ENCODE data around the gene EIF4G1.

EIF4G1 gene

DNA sequence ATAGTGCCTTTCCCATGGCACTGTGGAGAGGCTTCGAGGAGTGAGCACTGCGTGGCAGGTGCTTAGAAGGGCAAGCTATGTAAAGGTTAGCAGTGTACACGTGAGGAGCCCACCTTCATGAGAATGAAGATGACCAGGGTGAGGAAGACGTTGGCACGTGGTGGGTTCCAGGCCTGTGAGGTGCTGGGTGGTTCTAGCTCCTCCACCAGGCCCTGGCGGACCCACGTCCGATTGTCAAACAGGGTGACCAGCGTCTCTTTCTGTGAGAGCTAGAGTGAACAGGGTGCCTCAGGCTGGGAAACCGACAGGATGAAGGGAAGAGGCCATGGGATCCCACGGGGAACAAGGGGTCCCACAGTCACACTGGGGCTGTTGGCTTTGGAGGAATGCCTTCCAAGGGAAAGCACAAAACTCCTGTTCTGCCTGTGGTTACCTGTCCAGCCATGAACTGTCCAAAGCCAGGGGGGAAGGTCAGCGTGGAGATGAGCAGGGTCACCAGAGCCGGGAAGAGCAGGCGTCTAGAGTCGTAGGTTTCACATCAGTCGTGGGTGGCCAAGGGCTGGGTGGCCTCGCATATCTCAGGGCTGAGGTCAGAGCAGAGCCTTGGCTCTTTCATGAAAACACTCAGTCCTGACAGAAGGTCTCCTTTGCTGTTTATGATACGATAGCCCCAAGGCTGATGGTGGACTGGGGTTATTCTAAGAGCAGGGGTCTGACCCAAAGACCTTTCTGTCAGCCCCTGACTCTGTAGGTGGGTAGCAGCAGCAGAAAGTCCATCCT, 41.0 kb downstream of the EIF4G1 start:
- Mint-ChIP-seq H3K27me3 (ENCODE audit: low read depth) (peaks cover 8% of the 10 kb centered on the region), H3K4me3 (no peak overlapping the region), H3K36me3 (ENCODE audit: low read depth) (no peaks in the 10 kb centered on the region), H3K9me3 (no peaks in the 10 kb centered on the region), H3K4me1 (ENCODE audit: low read depth) (peaks cover 1% of the 10 kb centered on the region), H3K27ac (no peak overlapping the region)

DNA sequence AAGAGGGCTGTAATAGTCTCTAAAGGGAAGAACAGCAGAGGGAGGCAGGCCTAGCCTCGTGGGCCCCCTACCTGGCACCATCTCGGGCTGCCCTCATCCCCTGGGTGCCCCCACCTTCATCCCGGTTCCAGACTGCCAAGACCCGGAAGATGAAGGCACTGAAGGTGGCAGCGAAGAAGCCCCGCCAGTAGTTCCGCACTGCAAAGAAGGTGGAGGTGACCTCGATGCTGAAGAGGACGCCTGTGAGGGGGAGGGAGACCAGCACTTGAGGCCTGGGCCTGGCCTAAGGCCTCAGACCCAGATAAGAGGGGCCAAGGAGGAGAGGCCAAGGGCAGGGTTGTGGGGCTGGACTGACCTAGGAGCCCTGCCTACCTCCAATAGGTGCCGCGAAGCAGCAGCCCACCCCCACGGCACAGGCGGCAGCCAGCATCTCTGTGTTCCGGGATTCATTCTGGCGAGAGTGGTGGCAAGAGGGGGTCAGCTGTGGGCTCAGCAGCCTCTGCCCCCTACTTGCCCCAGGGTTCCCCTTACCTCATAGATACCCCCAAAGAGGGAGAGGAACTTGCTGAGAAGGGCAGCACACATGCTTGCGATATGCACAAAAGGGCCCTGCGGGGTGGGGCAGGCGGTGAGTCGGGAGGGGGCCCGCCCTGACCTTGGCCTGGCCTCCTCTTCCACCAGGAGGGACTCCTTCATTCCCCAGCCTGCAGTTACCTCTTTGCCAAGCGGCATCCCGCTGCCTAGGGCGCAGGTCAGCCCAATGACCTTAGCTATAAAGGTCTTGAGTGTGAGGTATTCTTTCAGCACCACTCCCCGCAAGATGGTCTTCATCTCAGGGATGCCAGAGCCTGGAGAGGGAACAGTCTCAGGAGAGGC, 43.1 kb downstream of the EIF4G1 start:
- Mint-ChIP-seq H3K4me1 (ENCODE audit: low read depth) (peaks cover 4% of the 10 kb centered on the region), H3K9me3 (no peaks in the 10 kb centered on the region), H3K27ac (no peak overlapping the region), H3K36me3 (ENCODE audit: low read depth) (no peaks in the 10 kb centered on the region), H3K4me3 (no peak overlapping the region), H3K27me3 (ENCODE audit: low read depth) (peaks cover 9% of the 10 kb centered on the region)

DNA sequence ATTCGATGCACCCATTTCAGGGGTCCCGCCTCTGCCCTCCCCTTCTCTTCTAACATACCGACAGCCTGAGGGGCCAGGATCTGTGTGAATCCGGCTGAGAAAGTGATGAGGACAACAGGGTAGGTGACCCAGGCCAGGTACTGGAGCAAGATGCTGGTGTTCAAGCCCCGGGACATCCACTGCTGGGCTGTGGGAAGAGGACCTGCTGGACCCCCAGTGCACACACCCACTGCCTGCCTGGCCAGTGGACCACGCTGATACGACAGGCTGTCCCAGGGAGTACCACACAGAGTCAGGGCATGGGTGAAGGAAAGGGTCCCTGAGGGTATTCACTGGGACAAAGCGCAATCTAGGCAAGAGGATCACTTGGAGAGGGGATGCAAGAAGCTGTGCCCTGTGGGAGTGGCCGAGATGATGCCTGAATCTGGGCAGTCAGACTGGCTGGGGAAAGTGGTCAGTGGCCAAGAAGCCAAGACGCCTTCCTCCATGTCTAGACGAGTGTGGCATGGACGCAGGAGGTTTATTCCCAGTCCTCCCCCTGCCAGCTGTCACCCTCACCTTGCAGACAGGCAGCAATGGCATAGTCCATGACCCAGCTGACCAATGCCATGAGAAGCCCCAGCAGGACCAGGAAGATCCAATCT, 43.8 kb downstream of the EIF4G1 start:
- no peaks in the 10 kb centered on the region for H3K9me3 Mint-ChIP-seq
- no peak overlapping the region for H3K27ac Mint-ChIP-seq
- no peak overlapping the region for H3K4me3 Mint-ChIP-seq
- H3K27me3 Mint-ChIP-seq (ENCODE audit: low read depth), result peaks cover 9% of the 10 kb centered on the region
- H3K36me3 Mint-ChIP-seq (ENCODE audit: low read depth), result peaks cover 2% of the 10 kb centered on the region
- H3K4me1 Mint-ChIP-seq (ENCODE audit: low read depth), result peaks cover 4% of the 10 kb centered on the region

DNA sequence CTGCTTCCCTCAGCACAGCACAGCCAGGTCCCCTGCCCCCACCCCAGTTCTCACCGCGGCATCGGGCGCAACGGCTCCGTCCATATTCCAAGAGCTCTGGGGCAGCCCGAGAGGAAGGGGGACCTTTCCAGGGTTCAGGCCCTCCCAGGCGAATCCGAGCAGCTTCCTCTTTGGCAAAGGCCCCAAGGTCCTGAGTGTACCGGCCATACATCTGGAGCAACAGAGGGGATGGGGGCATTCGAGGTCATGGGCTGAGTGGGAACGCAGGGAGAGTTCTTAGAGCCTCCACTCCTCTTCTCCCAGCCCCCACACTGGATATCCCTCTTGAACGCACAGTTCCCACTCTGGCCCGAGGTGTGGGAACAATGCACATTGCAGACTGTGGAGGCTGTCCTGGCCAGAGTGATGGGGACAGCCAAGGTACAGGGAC, 44.5 kb downstream of the EIF4G1 start:
- Mint-ChIP-seq H3K4me1 (ENCODE audit: low read depth) (peaks cover 8% of the 10 kb centered on the region), H3K27me3 (ENCODE audit: low read depth) (peaks cover 9% of the 10 kb centered on the region), H3K36me3 (ENCODE audit: low read depth) (peaks cover 3% of the 10 kb centered on the region), H3K9me3 (no peaks in the 10 kb centered on the region), H3K27ac (no peak overlapping the region), H3K4me3 (no peak overlapping the region)

DNA sequence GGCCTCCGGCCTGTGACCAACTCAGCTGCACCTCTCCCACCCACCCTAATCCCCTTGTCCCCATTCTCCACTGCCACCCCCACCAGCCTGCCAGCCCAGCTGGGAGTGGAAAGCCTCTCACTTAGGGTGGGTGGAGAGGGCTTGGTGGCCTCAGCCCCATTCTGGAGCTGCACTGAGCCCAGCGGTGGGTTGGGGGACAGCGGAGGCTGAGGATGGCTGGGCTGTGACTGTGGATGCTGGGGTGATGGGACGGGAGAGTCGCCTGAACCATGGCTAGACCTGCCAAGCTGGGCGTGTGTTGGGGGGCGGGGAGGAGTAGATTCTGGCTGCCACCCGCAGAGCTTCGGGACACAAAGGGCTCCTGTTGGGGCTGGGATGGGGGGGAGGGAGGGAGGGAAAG, 45.2 kb downstream of the EIF4G1 start:
- Mint-ChIP-seq H3K9me3 (no peaks in the 10 kb centered on the region), H3K4me1 (ENCODE audit: low read depth) (peaks cover 12% of the 10 kb centered on the region), H3K4me3 (peak overlapping the region; percentile 78), H3K36me3 (ENCODE audit: low read depth) (peaks cover 6% of the 10 kb centered on the region), H3K27ac (no peak overlapping the region), H3K27me3 (ENCODE audit: low read depth) (peaks cover 9% of the 10 kb centered on the region)

DNA sequence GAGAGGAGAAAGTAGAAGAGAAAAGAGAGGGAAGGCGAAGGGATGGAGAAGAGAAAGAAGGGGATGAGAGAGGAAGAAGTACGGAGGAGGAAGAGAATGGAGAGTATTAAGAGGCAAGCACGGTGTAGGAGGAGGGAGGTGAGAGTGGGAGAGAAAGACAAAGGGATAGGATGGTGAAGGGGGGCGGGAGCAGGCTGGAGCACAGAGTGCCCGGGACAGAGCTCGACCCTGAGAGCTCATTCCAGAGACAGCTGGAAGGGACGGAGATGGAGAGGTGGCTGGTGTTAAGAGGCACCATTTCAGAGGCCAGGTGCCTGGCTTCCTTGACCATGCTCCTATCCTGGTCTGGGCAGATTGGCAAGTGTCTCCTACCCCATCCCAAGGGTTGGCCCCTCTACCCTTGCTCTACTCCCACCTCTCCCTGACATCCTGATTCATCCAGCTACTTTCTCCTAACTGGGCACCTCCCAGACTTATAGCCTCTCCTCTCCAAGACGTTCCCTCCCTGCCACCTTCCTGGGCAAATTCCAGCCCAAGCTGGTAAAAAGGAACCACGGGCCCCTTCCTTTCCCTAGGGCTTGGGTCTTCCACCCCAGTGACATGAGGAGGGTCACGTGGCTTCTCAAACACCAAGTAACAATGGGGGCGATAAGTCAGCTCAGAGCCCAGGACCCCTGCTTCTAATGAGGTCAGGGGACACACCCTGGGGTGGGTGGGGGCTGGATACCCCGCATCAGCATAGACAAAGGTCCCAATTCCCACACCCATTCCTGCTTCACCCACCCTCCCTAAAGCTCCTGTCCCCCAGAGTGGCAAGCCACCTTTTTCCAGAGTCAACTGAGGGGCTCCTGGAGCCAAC, 45.9 kb downstream of the EIF4G1 start:
- peaks cover 13% of the 10 kb centered on the region for H3K36me3 Mint-ChIP-seq (ENCODE audit: low read depth)
- H3K27me3 Mint-ChIP-seq (ENCODE audit: low read depth), result peaks cover 9% of the 10 kb centered on the region
- H3K4me3 Mint-ChIP-seq, result peak overlapping the region; percentile 83
- peak overlapping the region; percentile 55 for H3K27ac Mint-ChIP-seq
- H3K9me3 Mint-ChIP-seq, result no peaks in the 10 kb centered on the region
- peaks cover 19% of the 10 kb centered on the region for H3K4me1 Mint-ChIP-seq (ENCODE audit: low read depth)

DNA sequence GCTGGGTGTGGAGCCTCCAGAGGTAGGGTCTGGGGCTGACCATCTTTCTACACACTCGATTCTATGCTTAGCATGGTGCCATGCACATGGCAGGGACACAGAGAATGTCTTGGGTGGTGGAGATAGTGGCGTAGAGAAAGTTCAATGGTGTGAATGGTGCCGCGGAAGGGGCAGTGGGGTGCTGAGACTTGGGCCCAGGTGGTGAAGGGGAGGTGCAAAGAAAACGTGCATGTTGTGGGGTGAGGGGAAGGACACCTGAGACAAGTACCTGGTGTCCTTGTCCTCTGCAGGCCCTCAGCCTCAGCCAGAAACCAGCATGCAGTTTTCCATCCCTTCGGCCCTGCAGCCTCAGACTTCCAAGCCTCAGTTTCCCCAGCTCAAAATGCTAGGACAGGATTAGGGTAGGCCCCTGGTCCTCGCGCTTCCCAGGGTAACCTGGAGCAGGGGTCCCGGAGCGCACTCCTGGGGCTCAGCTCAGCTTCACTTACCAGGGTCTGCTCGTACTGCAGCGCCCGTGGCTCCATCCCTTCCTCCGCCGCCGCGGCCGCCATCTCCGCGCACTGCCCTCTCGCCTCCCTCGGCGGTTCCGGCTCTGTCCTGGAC, 46.6 kb downstream of the EIF4G1 start:
- peaks cover 9% of the 10 kb centered on the region for H3K27me3 Mint-ChIP-seq (ENCODE audit: low read depth)
- H3K36me3 Mint-ChIP-seq (ENCODE audit: low read depth), result peaks cover 16% of the 10 kb centered on the region
- peaks cover 20% of the 10 kb centered on the region for H3K4me1 Mint-ChIP-seq (ENCODE audit: low read depth)
- H3K27ac Mint-ChIP-seq, result peak overlapping the region; percentile 55
- H3K4me3 Mint-ChIP-seq, result peak overlapping the region; percentile 83
- no peaks in the 10 kb centered on the region for H3K9me3 Mint-ChIP-seq

DNA sequence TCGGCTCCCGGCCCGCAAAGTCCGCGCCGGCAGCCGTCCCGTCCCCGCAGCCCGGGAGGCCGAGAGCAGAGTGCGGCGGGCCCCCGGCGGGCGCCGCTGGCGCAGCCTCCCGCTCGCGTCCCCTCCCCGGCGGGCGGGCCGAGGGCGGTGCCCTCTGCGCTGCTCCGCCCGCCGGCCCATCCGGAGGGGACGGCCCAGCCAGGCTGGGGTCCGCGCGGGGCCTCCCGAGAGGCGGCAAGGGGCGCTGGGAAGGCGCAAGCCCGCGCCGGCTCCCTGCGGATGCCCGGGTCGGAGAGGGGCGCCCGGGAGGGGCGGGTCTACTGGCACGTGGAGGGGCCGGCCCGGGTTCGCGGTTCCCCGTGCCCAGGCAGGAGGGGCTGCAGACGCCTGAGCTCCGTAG, 47.1 kb downstream of the EIF4G1 start, which contains the start of the genes CLCN2 and POLR2H:
CLCN2 (minus strand) TSS at position 74 of the 400 bp plus-strand sequence. CDS start 126 bp downstream, outside the sequence.
POLR2H (plus strand) TSS at position 179 of the 400 bp plus-strand sequence. CDS start 1,783 bp downstream, outside the sequence.
- Mint-ChIP-seq H3K27me3 (ENCODE audit: low read depth) (peaks cover 9% of the 10 kb centered on the region), H3K27ac (peak within 1 kb of the TSS; percentile 94), H3K9me3 (no peaks in the 10 kb centered on the region)

DNA sequence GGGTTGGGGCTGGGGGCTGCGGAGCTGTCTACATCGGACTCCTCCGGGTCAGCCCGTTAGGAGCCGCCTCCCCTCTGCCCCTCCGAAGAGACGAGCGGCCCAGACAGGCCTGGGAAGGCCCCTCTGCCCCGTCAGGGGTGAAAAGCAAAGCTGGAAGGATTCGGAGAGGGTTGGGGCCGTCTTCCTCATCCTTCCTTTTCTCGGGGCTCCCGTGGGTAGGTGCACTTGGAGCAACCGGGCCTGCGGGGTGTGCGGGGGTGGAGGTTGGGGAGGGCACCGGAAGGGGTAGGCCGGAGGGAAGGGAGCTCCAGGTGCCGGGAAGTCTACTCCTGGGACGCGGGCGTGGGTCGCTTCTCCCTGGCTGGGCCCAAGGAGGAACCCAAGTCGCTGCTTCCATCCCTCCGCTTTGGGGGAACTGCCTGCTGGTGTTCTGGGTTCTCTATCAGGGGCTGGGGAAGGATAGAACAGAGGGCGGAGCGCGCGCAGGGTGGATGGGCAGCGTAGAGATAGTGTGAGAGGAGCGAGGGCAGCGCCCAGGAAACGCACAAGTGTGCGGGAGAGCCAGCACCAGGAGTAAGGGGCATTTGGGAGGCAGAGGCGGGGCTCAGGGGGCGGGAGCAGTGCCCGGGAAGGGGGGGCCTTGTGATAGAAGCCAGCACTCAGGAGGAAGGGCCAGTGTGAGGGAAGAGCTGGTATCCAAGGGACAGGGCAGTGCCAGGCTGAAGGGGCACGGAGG, 47.7 kb downstream of the EIF4G1 start:
- Mint-ChIP-seq H3K4me3 (peak overlapping the region; percentile 94), H3K36me3 (ENCODE audit: low read depth) (peaks cover 23% of the 10 kb centered on the region), H3K4me1 (ENCODE audit: low read depth) (peaks cover 21% of the 10 kb centered on the region), H3K27ac (peak overlapping the region; percentile 94), H3K27me3 (ENCODE audit: low read depth) (peaks cover 9% of the 10 kb centered on the region), H3K9me3 (no peaks in the 10 kb centered on the region)

More for the DNA sequence above, 47.1 kb downstream of the EIF4G1 start, which contains the start of the genes CLCN2 and POLR2H:
- Mint-ChIP-seq H3K36me3 (ENCODE audit: low read depth) (peaks cover 18% of the 10 kb centered on the region), H3K4me1 (ENCODE audit: low read depth) (peaks cover 20% of the 10 kb centered on the region), H3K4me3 (peak within 1 kb of the TSS; percentile 94)

DNA sequence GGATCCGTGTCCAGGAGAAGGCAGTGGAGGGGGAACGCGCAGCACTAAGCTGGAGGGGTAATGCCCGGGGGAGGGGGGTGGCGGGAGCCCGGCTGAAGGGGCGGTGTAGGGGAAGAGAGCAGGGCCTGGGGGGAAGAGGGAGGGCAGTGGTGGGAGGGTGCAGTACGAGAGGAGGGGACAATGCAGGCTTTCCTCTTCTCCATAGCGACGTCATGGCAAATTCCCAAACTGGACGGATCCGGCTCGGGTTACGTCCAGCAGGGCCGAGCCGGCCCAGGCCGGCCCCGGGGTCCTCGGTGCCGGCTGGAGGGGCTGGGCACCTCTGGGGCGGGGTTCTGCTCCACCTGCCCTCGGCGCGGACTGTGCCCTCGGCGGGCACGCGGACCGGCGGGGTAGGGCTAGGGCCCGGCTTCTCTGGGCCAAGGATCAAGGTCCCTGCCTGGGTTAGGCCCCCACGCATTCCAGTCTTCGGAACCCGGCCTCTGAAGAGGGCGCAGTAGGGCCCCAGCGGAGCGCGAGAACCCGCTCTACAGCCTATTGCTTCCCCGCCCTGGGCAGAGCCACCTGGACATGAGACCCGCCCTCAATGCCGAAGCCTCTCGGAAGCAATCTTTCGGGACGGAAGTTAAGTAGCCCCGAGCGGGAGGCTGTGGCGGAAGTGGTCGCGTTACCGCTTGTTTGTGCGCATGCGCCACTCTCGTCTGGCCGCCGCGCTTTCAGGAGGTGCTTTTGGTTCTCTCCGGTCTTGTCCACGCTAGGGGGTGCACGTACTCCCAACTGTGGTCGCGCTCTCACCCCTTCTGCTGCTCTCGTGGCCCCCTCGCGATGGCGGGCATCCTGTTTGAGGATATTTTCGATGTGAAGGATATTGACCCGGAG, 48.5 kb downstream of the EIF4G1 start:
- Mint-ChIP-seq H3K36me3 (ENCODE audit: low read depth) (peaks cover 29% of the 10 kb centered on the region), H3K4me1 (ENCODE audit: low read depth) (peaks cover 22% of the 10 kb centered on the region), H3K9me3 (no peaks in the 10 kb centered on the region)

DNA sequence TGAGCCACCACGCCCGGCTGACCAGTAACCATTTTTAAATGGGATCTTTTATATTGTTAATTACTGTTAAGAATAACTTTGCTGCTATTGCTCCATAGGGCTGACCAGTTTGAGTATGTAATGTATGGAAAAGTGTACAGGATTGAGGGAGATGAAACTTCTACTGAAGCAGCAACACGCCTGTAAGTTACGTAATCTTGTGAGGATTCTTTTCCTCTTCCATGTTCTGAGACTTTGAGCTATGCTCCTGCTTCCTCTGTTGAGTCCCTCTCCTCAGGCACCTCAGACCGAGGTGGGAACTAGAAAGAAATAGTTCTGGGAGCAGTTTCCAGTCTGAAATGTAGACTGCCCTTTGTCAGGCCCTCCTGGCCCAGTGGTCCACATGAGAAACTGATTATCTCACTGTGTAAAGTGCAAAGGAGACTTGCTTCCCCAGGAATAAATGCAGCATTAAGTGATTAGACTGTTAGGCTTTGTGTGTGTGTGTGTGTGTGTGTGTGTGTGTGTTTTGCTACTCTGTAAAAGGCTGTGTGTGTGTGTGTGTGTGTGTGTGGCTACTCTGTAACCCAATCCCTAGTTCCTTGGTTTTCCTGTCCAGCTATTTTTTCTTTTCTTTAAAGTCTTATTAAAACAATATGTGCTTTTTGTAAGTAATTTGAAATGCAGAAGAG, 52.3 kb downstream of the EIF4G1 start:
- Mint-ChIP-seq H3K27ac (no peak overlapping the region), H3K4me3 (no peak overlapping the region), H3K27me3 (ENCODE audit: low read depth) (no peaks in the 10 kb centered on the region), H3K9me3 (no peaks in the 10 kb centered on the region), H3K4me1 (ENCODE audit: low read depth) (peaks cover 22% of the 10 kb centered on the region), H3K36me3 (ENCODE audit: low read depth) (peaks cover 50% of the 10 kb centered on the region)

More for the DNA sequence above, 48.5 kb downstream of the EIF4G1 start:
- H3K27me3 Mint-ChIP-seq (ENCODE audit: low read depth), result peaks cover 9% of the 10 kb centered on the region
- H3K4me3 Mint-ChIP-seq, result peak overlapping the region; percentile 100
- H3K27ac Mint-ChIP-seq, result peak overlapping the region; percentile 97

DNA sequence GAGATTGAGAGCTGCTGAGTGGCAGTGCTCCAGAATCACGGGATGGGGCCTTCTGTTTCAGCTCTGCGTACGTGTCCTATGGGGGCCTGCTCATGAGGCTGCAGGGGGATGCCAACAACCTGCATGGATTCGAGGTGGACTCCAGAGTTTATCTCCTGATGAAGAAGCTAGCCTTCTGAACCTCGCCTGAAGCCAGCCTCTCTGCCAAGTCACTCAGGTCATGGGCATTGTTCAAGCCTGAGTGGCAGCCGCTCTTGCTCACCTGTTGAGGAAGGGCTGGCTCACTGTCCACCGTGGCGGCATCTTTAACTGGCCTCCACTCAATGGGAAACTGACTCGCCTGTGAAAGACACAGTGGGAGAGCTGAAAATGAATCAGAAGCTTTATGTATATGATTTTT, 53.7 kb downstream of the EIF4G1 start:
- Mint-ChIP-seq H3K27me3 (ENCODE audit: low read depth) (no peaks in the 10 kb centered on the region), H3K9me3 (no peaks in the 10 kb centered on the region), H3K4me3 (no peak overlapping the region), H3K4me1 (ENCODE audit: low read depth) (peaks cover 22% of the 10 kb centered on the region), H3K27ac (no peak overlapping the region), H3K36me3 (ENCODE audit: low read depth) (peaks cover 49% of the 10 kb centered on the region)
